ENCODE data around the gene GPC6. TPM values are rescaled to one million over a fixed set of nuclear protein-coding genes. Genes with fewer than 3 reads are reported as not detected.

The GPC6 gene
- total RNA-seq, 2 experiments from 2014 or later: not detected

DNA sequence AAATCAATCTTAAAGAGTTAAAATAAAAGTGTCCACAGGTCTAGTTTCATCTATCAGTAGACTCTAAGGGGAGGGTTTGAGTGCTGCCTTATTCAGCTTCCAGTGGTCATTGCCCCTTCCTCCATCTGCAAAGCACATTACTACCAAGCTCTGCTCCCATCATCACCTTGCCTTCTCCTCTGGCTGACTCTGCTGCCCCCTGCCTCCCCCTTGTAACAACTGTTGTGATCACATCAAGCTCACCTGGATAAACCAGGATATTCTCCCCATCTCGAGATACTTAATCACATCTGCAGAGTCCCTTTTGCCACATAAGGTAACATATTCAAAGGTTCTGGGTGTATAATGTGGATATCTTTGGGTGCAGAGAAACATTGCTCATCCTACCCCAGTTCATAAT is 43.3 kb upstream of the GPC6 start:
- Histone ChIP-seq H3K27ac (ENCODE audit: low read depth, low read length, poor library complexity, severe bottlenecking) (no peak overlapping the region), H4K20me1 (ENCODE audit: insufficient read depth, low read length) (no peaks in the 10 kb centered on the region), H3K4me3 (ENCODE audit: low read depth, low read length, poor library complexity, severe bottlenecking) (no peak overlapping the region), H3K4me2 (ENCODE audit: low read length) (no peak overlapping the region), H3K9me3 (ENCODE audit: low read length) (no peaks in the 10 kb centered on the region), H3K79me2 (ENCODE audit: insufficient read depth, low read depth, low read length) (no peaks in the 10 kb centered on the region), H3K4me1 (ENCODE audit: insufficient read depth, low read length, poor library complexity, severe bottlenecking) (no peaks in the 10 kb centered on the region), H2AFZ (ENCODE audit: low read length) (no peak overlapping the region), H3K9me2 (ENCODE audit: insufficient read depth, low read length) (no peaks in the 10 kb centered on the region), H3K36me3 (ENCODE audit: insufficient read depth, low read length) (no peaks in the 10 kb centered on the region)
- intact Hi-C loops (cut with micrococcal nuclease; ENCODE audit: unreplicated experiment): no loop called here
- CTCF ChIA-PET (ENCODE audit: unreplicated experiment): no interaction called here
- TF ChIP-seq EZH2phosphoT487 (IDR thresholded peaks at IDR 0.05; ENCODE audit: borderline replicate concordance, low read depth, low read length): no peak
- TF ChIP-seq, protein P1, sequence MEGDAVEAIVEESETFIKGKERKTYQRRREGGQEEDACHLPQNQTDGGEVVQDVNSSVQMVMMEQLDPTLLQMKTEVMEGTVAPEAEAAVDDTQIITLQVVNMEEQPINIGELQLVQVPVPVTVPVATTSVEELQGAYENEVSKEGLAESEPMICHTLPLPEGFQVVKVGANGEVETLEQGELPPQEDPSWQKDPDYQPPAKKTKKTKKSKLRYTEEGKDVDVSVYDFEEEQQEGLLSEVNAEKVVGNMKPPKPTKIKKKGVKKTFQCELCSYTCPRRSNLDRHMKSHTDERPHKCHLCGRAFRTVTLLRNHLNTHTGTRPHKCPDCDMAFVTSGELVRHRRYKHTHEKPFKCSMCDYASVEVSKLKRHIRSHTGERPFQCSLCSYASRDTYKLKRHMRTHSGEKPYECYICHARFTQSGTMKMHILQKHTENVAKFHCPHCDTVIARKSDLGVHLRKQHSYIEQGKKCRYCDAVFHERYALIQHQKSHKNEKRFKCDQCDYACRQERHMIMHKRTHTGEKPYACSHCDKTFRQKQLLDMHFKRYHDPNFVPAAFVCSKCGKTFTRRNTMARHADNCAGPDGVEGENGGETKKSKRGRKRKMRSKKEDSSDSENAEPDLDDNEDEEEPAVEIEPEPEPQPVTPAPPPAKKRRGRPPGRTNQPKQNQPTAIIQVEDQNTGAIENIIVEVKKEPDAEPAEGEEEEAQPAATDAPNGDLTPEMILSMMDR (conservative IDR thresholded peaks at IDR 0.05; ENCODE audit: low read length): no peak
- POLR2A ChIA-PET: no interaction called here
- no peak for DNase-seq (ENCODE audit: low spot score)
- no TSS peak for BruUV-seq (replicated peaks)

DNA sequence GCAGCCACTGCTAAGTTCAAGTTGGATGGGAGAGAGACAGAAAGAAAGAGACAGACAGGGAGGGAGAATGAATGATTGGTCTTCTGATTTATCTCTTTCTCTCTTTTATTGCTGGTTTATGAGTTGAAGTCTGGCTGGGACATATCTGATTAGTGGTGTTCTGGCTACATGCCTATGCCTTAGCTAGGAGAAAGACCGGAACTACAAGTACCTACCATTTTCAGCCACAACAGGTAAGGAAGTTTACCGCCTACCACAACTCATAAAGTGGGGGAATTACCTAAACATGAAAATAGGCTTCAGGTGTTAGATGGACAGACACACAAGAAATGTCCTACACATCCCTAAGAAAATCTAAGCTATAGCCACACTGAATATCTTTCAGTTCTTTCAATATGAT is 36.6 kb upstream of the GPC6 start:
- Histone ChIP-seq H3K9me2 (ENCODE audit: insufficient read depth, low read length) (no peaks in the 10 kb centered on the region), H3K4me2 (ENCODE audit: low read length) (no peak overlapping the region), H2AFZ (ENCODE audit: low read length) (no peak overlapping the region), H3K27ac (ENCODE audit: low read depth, low read length, poor library complexity, severe bottlenecking) (no peak overlapping the region), H3K4me3 (ENCODE audit: low read depth, low read length, poor library complexity, severe bottlenecking) (no peak overlapping the region), H3K4me1 (ENCODE audit: insufficient read depth, low read length, poor library complexity, severe bottlenecking) (no peaks in the 10 kb centered on the region), H3K79me2 (ENCODE audit: insufficient read depth, low read depth, low read length) (no peaks in the 10 kb centered on the region), H3K9me3 (ENCODE audit: low read length) (no peaks in the 10 kb centered on the region), H4K20me1 (ENCODE audit: insufficient read depth, low read length) (no peaks in the 10 kb centered on the region), H3K36me3 (ENCODE audit: insufficient read depth, low read length) (no peaks in the 10 kb centered on the region)
- ChIA-PET CTCF (ENCODE audit: unreplicated experiment) (no interaction called here), POLR2A (no interaction called here)
- TF ChIP-seq, protein P1 (conservative IDR thresholded peaks at IDR 0.05; ENCODE audit: low read length): no peak
- TF ChIP-seq EZH2phosphoT487 (IDR thresholded peaks at IDR 0.05; ENCODE audit: borderline replicate concordance, low read depth, low read length): no peak
- BruUV-seq (replicated peaks): no TSS peak
- intact Hi-C loops (cut with micrococcal nuclease; ENCODE audit: unreplicated experiment): no loop called here
- DNase-seq (ENCODE audit: low spot score): no peak

GRCh38 chr13:93193682-93194081 is 32.9 kb upstream of the GPC6 start:
- H3K27ac ChIP-seq (ENCODE audit: low read depth, low read length, poor library complexity, severe bottlenecking): no peak overlapping the region
- no TSS peak for BruUV-seq (replicated peaks)

More at GRCh38 chr13:93193682-93194081, 32.9 kb upstream of the GPC6 start:
- H3K79me2 ChIP-seq (ENCODE audit: insufficient read depth, low read depth, low read length): no peaks in the 10 kb centered on the region
- H3K36me3 ChIP-seq (ENCODE audit: insufficient read depth, low read length): no peaks in the 10 kb centered on the region
- H3K4me1 ChIP-seq (ENCODE audit: insufficient read depth, low read length, poor library complexity, severe bottlenecking): no peaks in the 10 kb centered on the region
- H4K20me1 ChIP-seq (ENCODE audit: insufficient read depth, low read length): no peaks in the 10 kb centered on the region
- no peaks in the 10 kb centered on the region for H3K9me2 ChIP-seq (ENCODE audit: insufficient read depth, low read length)
- TF ChIP-seq, protein P1 (conservative IDR thresholded peaks at IDR 0.05; ENCODE audit: low read length): no peak
- TF ChIP-seq EZH2phosphoT487 (IDR thresholded peaks at IDR 0.05; ENCODE audit: borderline replicate concordance, low read depth, low read length): no peak
- no peak overlapping the region for H2AFZ ChIP-seq (ENCODE audit: low read length)
- no peaks in the 10 kb centered on the region for H3K9me3 ChIP-seq (ENCODE audit: low read length)
- DNase-seq (ENCODE audit: low spot score): no peak
- POLR2A ChIA-PET: no interaction called here
- H3K4me3 ChIP-seq (ENCODE audit: low read depth, low read length, poor library complexity, severe bottlenecking): no peak overlapping the region
- H3K4me2 ChIP-seq (ENCODE audit: low read length): no peak overlapping the region
- intact Hi-C loops (cut with micrococcal nuclease; ENCODE audit: unreplicated experiment): no loop called here
- CTCF ChIA-PET (ENCODE audit: unreplicated experiment): no interaction called here

Data from OCI-LY7 (cell line).